Measurements from ENCODE around the gene SLC25A52. TPM values are rescaled to one million over a fixed set of nuclear protein-coding genes. Genes with fewer than 3 reads are reported as not detected.
"Not testable (repeated sequence)": the region's sequence is repeated elsewhere in the genome, so short reads cannot be mapped to it uniquely, and the experiment has no call there.

The SLC25A52 gene
- polyA plus RNA-seq, 4 donors, result 0.04 TPM; not detected in 3

DNA sequence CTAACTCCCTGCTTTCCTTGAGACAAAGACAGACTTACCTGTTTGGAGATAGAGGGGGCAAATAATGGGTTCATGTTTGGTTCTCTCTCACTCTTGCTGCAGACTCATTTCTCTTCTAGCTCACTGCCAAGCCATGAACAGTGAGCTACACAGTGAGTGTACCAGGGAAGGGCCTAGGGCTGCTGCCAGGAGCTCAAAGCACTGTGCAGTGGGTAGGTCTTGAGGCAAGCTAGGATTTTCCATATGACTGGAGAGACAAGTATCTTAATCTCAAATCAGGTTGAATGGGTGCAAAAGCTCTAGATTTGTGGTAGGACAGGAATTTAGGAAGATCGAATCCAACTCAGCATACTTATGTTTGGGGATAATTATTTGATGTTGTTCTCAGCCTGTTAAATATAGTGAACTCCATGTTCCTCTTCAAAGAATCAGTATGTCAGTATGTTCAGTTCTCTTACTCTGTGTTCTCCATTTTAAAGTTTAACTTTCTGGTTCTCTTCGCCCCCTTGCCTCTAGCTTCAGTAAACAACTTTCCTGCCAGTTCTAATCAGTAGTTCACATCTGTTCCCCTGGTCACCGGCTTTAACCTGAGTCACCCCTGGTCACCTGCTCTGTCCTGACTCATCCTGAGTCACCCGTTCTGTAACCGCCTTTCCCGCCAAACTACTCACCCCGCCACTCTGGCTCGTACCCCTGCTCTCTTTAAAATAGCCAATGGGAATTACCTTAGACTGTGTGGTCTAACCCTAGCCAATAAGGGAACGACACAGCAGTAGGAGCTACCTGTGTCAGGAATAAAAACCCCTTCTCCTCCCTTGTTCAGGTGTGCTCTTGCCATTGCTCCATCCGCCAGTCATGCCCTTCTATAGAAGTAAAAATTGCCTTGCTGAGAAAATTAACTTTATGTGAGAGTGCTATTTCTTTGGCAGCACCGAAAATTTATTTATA, 21.9 kb downstream of the SLC25A52 start:
- FAIRE-seq, result no peak
- 79 to 88% (median 85%) methylated on average over 11 of the region's 11 CpGs for WGBS, 3 donors
- H3K27ac ChIP-seq (ENCODE audit: low read depth in 1 of 3, low read length in 2 of 3), result no peak overlapping the region

DNA sequence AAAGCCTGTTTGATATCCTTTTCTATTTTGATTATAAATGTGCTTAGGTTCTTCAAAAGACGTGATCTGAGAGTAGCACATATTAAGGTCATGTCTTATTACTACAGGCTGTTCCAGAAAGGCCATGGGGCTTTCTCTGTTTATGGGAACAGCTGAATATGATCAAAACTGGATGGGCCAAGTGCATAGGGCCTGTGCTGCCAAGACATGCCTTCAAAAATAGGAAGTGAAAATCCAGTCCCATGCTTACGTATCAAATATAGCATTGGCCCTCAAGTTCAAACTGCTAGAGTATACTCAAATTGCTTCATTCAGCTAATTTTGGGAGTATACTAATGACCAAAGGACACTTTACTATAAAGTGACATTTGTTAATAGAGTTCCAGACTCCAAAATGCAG, 24.1 kb downstream of the SLC25A52 start:
- H3K4me3 ChIP-seq (ENCODE audit: low read depth in 1 of 3, low read length in 3 of 3), result no peak overlapping the region
- DNase-seq, result no peak
- no peak overlapping the region for H3K27ac ChIP-seq (ENCODE audit: low read depth in 1 of 3, low read length in 2 of 3)
- H3K27me3 ChIP-seq (ENCODE audit: control insufficient read depth in 3 of 3, insufficient read depth in 3 of 3, low read length in 3 of 3), result no peaks in the 10 kb centered on the region
- H3K9me3 ChIP-seq (ENCODE audit: control insufficient read depth in 2 of 2, insufficient read depth in 1 of 2, low read depth in 1 of 2, low read length in 1 of 2), result peaks cover 0 to 4% of the 10 kb centered on the region in 2 donors
- FAIRE-seq, result no peak
- 61 to 85% (median 67%) methylated on average over 2 of the region's 2 CpGs for WGBS, 3 donors
- H3K36me3 ChIP-seq (ENCODE audit: control insufficient read depth in 3 of 3, insufficient read depth in 2 of 3, low read depth in 1 of 3, low read length in 3 of 3), result no peaks in the 10 kb centered on the region
- no peaks in the 10 kb centered on the region for H3K4me1 ChIP-seq (ENCODE audit: control insufficient read depth in 3 of 3, insufficient read depth in 2 of 3, low read depth in 1 of 3, low read length in 2 of 3)

More for the DNA sequence above, 21.9 kb downstream of the SLC25A52 start:
- Histone ChIP-seq H3K4me3 (ENCODE audit: low read depth in 1 of 3, low read length in 3 of 3) (no peak overlapping the region), H3K36me3 (ENCODE audit: control insufficient read depth in 3 of 3, insufficient read depth in 2 of 3, low read depth in 1 of 3, low read length in 3 of 3) (no peaks in the 10 kb centered on the region), H3K9me3 (ENCODE audit: control insufficient read depth in 2 of 2, insufficient read depth in 1 of 2, low read depth in 1 of 2, low read length in 1 of 2) (peaks cover 0 to 4% of the 10 kb centered on the region in 2 donors), H3K27me3 (ENCODE audit: control insufficient read depth in 3 of 3, insufficient read depth in 3 of 3, low read length in 3 of 3) (no peaks in the 10 kb centered on the region), H3K4me1 (ENCODE audit: control insufficient read depth in 3 of 3, insufficient read depth in 2 of 3, low read depth in 1 of 3, low read length in 2 of 3) (no peaks in the 10 kb centered on the region)
- DNase-seq, result peak in 1 of 2 donors; percentile 4

DNA sequence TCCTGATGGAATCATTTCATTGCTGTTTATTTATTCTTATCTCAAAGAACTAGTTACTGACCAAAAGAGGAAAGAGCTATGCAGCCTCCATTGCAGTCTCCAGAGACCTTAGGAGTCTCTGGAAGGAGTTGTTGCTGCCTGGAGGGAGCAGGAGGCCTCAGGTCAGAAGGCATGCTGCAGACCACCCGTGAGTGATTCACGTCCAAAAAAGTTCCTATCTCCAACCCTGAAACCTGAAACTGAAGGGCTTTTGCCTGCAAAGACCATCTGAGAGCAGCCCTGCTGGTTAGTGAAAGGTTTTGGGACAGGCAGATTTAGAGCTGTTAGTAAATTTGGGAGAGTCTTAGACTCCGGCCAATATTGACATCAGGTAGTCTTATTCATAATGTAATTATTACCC, 29.1 kb downstream of the SLC25A52 start:
- Histone ChIP-seq H3K4me3 (ENCODE audit: low read depth in 1 of 3, low read length in 3 of 3) (no peak overlapping the region), H3K4me1 (ENCODE audit: control insufficient read depth in 3 of 3, insufficient read depth in 2 of 3, low read depth in 1 of 3, low read length in 2 of 3) (no peaks in the 10 kb centered on the region), H3K27me3 (ENCODE audit: control insufficient read depth in 3 of 3, insufficient read depth in 3 of 3, low read length in 3 of 3) (peaks cover 0 to 4% (median 0%) of the 10 kb centered on the region in 3 donors), H3K9me3 (ENCODE audit: control insufficient read depth in 2 of 2, insufficient read depth in 1 of 2, low read depth in 1 of 2, low read length in 1 of 2) (no peaks in the 10 kb centered on the region), H3K27ac (ENCODE audit: low read depth in 1 of 3, low read length in 2 of 3) (no peak overlapping the region), H3K36me3 (ENCODE audit: control insufficient read depth in 3 of 3, insufficient read depth in 2 of 3, low read depth in 1 of 3, low read length in 3 of 3) (no peaks in the 10 kb centered on the region)
- FAIRE-seq, result no peak
- 61 to 83% (median 77%) methylated on average over 3 of the region's 3 CpGs for WGBS, 3 donors
- DNase-seq, result no peak

DNA sequence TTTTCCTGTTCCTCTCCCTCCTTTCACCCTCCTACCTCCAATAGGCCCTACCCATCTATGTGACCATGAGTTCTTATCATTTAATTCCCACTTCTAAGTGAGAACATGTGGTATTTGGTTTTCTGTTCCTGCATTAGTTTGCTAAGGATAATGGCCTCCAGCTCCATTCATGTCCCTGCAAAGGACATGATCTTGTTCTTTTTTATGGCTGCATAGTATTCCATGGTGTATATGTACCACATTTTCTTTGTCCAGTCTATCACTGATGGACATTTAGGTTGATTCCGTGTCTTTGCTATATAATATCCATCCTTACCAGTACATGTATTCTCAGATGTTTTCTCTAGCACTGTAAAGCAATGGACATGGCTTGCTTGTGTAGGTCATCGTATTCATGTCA, 31.5 kb downstream of the SLC25A52 start:
- 82 to 91% (median 91%) methylated on average over 2 of the region's 2 CpGs for WGBS, 3 donors
- not testable (repeated sequence) for DNase-seq; H3K9me3 ChIP-seq (ENCODE audit: control insufficient read depth in 2 of 2, insufficient read depth in 1 of 2, low read depth in 1 of 2, low read length in 1 of 2); H3K4me3 ChIP-seq (ENCODE audit: low read depth in 1 of 3, low read length in 3 of 3); FAIRE-seq; H3K4me1 ChIP-seq (ENCODE audit: control insufficient read depth in 3 of 3, insufficient read depth in 2 of 3, low read depth in 1 of 3, low read length in 2 of 3); H3K27me3 ChIP-seq (ENCODE audit: control insufficient read depth in 3 of 3, insufficient read depth in 3 of 3, low read length in 3 of 3); H3K27ac ChIP-seq (ENCODE audit: low read depth in 1 of 3, low read length in 2 of 3); H3K36me3 ChIP-seq (ENCODE audit: control insufficient read depth in 3 of 3, insufficient read depth in 2 of 3, low read depth in 1 of 3, low read length in 3 of 3)

DNA sequence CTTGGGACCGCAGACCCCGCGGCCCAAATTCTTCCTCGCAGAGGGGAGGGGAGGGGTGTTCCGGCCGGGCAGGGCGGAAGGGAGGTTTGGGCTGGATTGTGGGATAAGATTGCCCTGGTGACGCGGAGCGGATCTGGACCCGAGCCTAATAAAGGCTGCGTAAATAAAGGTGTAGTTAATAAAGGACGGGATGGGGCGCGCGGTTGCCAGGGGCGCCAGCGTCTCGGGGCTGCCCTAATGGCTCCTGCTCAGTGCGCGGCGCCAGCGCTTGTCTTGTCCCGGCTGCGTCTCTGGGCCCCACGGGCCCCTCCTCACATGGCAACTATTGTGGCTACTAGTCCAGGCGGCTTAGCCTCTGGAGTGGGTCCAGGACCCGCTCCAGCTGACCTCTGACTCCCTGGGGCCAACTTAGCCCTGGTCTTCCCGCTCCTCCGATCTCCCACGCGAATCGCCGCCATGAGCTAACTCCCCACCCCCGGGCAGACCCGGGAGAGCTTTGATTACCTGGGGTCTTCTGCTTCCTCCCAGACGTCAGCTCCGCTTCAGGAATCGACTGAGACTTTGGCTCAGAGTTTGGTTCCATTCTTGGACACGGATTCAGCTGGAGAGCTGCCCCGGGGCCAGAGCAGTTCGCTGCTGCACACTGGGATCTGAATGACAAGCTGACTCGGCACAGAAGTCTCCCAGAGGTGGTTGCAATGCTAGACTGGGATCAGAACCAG, 36.5 kb downstream of the SLC25A52 start:
- FAIRE-seq, result no peak
- Histone ChIP-seq H3K4me1 (ENCODE audit: control insufficient read depth in 3 of 3, insufficient read depth in 2 of 3, low read depth in 1 of 3, low read length in 2 of 3) (no peaks in the 10 kb centered on the region), H3K27ac (ENCODE audit: low read depth in 1 of 3, low read length in 2 of 3) (no peak overlapping the region), H3K36me3 (ENCODE audit: control insufficient read depth in 3 of 3, insufficient read depth in 2 of 3, low read depth in 1 of 3, low read length in 3 of 3) (no peaks in the 10 kb centered on the region), H3K27me3 (ENCODE audit: control insufficient read depth in 3 of 3, insufficient read depth in 3 of 3, low read length in 3 of 3) (peaks cover 0 to 1% (median 0%) of the 10 kb centered on the region in 3 donors), H3K9me3 (ENCODE audit: control insufficient read depth in 2 of 2, insufficient read depth in 1 of 2, low read depth in 1 of 2, low read length in 1 of 2) (peaks cover 0 to 8% of the 10 kb centered on the region in 2 donors), H3K4me3 (ENCODE audit: low read depth in 1 of 3, low read length in 3 of 3) (peak overlapping the region; percentile 3 to 66 (median 42))
- 5 to 11% (median 10%) methylated on average over 40 to 43 of the region's 43 CpGs for WGBS, 3 donors
- peak; percentile 37 to 56 for DNase-seq

DNA sequence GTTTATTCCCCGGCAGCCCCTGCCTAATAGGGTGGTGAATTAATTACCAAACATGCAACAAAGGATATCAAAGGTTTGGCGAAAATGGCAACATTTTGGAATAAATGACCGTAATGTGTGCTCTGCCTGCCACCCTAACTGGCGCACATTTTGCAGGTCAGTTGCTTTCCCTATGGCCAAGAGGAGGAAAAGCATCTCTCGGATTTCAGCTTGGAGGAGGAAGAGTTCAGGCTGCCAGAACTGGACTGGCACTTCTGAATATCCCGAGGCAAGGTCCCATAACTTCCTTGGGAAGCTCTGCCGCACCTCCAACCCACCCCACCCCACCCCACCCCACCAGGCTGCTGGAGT, 37.1 kb downstream of the SLC25A52 start:
- Histone ChIP-seq H3K4me1 (ENCODE audit: control insufficient read depth in 3 of 3, insufficient read depth in 2 of 3, low read depth in 1 of 3, low read length in 2 of 3) (no peaks in the 10 kb centered on the region), H3K27me3 (ENCODE audit: control insufficient read depth in 3 of 3, insufficient read depth in 3 of 3, low read length in 3 of 3) (peaks cover 0 to 1% (median 0%) of the 10 kb centered on the region in 3 donors), H3K4me3 (ENCODE audit: low read depth in 1 of 3, low read length in 3 of 3) (peak overlapping the region in 2 of 3 donors; percentile 42 to 66), H3K36me3 (ENCODE audit: control insufficient read depth in 3 of 3, insufficient read depth in 2 of 3, low read depth in 1 of 3, low read length in 3 of 3) (no peaks in the 10 kb centered on the region), H3K27ac (ENCODE audit: low read depth in 1 of 3, low read length in 2 of 3) (no peak overlapping the region), H3K9me3 (ENCODE audit: control insufficient read depth in 2 of 2, insufficient read depth in 1 of 2, low read depth in 1 of 2, low read length in 1 of 2) (peaks cover 0 to 13% of the 10 kb centered on the region in 2 donors)
- FAIRE-seq (no peak), DNase-seq (peak in 1 of 2 donors; percentile 4)
- 44 to 55% (median 55%) methylated on average over 7 of the region's 7 CpGs for WGBS, 3 donors

DNA sequence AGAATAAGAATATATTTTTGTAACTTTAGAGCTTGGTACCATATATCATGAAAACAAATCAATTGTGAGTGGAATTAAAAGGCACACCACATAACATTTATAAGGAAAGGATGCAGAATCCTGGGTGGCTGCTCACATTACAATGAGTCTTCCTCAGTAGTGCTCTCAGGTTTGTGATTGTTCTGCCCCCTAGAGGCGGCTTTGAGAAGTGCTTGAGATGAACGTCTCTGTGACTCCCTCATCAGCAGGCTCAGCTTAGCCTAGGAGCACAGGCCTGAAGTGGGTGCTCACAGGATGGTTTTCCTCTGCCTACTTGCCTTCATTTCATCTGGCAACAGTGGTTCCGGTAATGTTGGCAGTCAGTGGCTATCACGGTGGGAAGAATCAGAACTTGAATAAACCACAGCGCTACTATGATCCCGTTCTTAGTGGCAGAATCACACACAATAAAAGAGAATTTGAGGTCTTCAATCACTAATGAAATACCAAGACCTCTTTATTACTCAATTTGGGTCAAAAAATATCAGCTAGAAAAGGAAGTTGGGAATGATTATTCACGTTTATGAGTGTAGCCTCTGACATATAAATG, 38.2 kb downstream of the SLC25A52 start:
- Histone ChIP-seq H3K36me3 (ENCODE audit: control insufficient read depth in 3 of 3, insufficient read depth in 2 of 3, low read depth in 1 of 3, low read length in 3 of 3) (no peaks in the 10 kb centered on the region), H3K4me1 (ENCODE audit: control insufficient read depth in 3 of 3, insufficient read depth in 2 of 3, low read depth in 1 of 3, low read length in 2 of 3) (no peaks in the 10 kb centered on the region), H3K27ac (ENCODE audit: low read depth in 1 of 3, low read length in 2 of 3) (no peak overlapping the region), H3K27me3 (ENCODE audit: control insufficient read depth in 3 of 3, insufficient read depth in 3 of 3, low read length in 3 of 3) (no peaks in the 10 kb centered on the region), H3K9me3 (ENCODE audit: control insufficient read depth in 2 of 2, insufficient read depth in 1 of 2, low read depth in 1 of 2, low read length in 1 of 2) (peaks cover 0 to 19% of the 10 kb centered on the region in 2 donors), H3K4me3 (ENCODE audit: low read depth in 1 of 3, low read length in 3 of 3) (no peak overlapping the region)
- WGBS, 3 donors, result 34 to 41% (median 36%) methylated on average over 7 of the region's 7 CpGs
- peak; percentile 90 to 91 for DNase-seq
- no peak for FAIRE-seq

DNA sequence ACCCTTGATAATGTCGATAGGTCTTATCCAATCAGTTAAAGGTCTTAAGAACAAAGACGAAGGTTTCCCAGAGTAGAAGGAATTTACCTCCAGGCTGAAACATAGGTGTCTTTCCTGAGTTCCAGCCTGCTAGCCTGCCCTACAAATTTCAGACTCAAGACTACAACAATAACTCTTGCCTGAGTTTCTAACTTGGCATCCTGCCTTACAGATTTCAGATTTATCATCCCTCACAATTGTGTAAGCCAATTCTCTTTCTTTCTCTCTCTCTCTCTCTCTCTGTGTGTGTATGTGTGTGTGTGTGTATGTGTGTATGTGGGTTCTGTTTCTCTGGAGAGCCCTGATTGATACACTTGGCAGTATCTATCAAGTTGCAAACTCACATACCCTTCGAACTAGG, 39.1 kb downstream of the SLC25A52 start:
- Histone ChIP-seq H3K27ac (ENCODE audit: low read depth in 1 of 3, low read length in 2 of 3) (no peak overlapping the region), H3K36me3 (ENCODE audit: control insufficient read depth in 3 of 3, insufficient read depth in 2 of 3, low read depth in 1 of 3, low read length in 3 of 3) (no peaks in the 10 kb centered on the region), H3K9me3 (ENCODE audit: control insufficient read depth in 2 of 2, insufficient read depth in 1 of 2, low read depth in 1 of 2, low read length in 1 of 2) (peaks cover 0 to 19% of the 10 kb centered on the region in 2 donors), H3K4me3 (ENCODE audit: low read depth in 1 of 3, low read length in 3 of 3) (no peak overlapping the region), H3K4me1 (ENCODE audit: control insufficient read depth in 3 of 3, insufficient read depth in 2 of 3, low read depth in 1 of 3, low read length in 2 of 3) (no peaks in the 10 kb centered on the region), H3K27me3 (ENCODE audit: control insufficient read depth in 3 of 3, insufficient read depth in 3 of 3, low read length in 3 of 3) (no peaks in the 10 kb centered on the region)
- DNase-seq (no peak), FAIRE-seq (no peak)
- WGBS, 3 donors, result 79 to 82% (median 81%) methylated on average over 3 of the region's 3 CpGs

All from small intestine (tissue), 7 donors.